GM18519 (cell line): ENCODE measurements around the gene TRIM37.
"Not testable (repeated sequence)": the region's sequence is repeated elsewhere in the genome, so short reads cannot be mapped to it uniquely, and the experiment has no call there.

ENCODE experiments used
- ATAC-seq: cut with Tn5 transposase; IDR thresholded peaks from one replicate; pipeline ENCODE4 v1.9.1; 2021; ENCODE audit warnings: mild to moderate bottlenecking, moderate library complexity; ENCODE audit not compliant: unreplicated experiment, low FRiP score

The TRIM37 gene

GRCh38 chr17:58956997-58957724 is 149.5 kb downstream of the TRIM37 start:
- no peak for ATAC-seq

DNA sequence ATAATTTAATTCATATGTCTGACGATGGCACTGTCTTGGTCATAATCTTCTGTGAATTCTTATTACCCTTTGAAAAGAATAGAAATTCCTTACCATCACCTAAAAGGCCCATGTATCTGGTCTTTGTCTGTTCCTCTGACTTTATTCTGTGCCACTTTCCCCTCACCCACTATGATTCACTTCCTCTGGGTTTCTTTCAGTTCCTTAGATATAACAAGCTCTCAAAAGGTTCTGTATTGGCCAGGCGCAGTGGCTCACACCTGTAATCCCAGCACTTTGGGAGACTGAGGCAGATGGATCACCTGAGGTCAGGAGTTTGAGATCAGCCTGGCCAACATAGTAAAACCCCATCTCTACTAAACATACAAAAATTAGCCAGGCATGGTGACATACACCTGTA is 152.3 kb downstream of the TRIM37 start:
- ATAC-seq = not testable (repeated sequence)

GRCh38 chr17:58947824-58948223 is 158.9 kb downstream of the TRIM37 start:
- ATAC-seq = no peak

- ATAC-seq = no peak
Measured at GRCh38 chr17:58947411-58947810, 159.3 kb downstream of the TRIM37 start.

GRCh38 chr17:58944166-58944565 is 162.5 kb downstream of the TRIM37 start:
- no peak for ATAC-seq

- ATAC-seq = no peak
Measured at GRCh38 chr17:58936295-58936694, 170.4 kb downstream of the TRIM37 start.

GRCh38 chr17:58932956-58933355 is 173.7 kb downstream of the TRIM37 start:
- no peak for ATAC-seq
